Neutrophil (primary cell): Measurements from ENCODE around the gene SLC18B1.

Experiments
- H3K27ac ChIP-seq: fragments of 200-600 bp; sonication (generic); 2 replicates; pipeline ENCODE4 v1.5.1; 2016; ENCODE audit warnings: mild to moderate bottlenecking, moderate library complexity
- H3K27me3 ChIP-seq: fragments of 200-600 bp; sonication (generic); 2 replicates; pipeline ENCODE4 v1.6.0; 2016; ENCODE audit warnings: mild to moderate bottlenecking
- H3K36me3 ChIP-seq: fragments of 200-600 bp; sonication (generic); 2 replicates; pipeline ENCODE4 v1.5.1; 2017
- H3K4me1 ChIP-seq, 2 experiments: fragments of 200-600 bp in 1 of 2; sonication (generic) in 1 of 2; 1 replicate in 1 of 2; 2 replicates in 1 of 2; pipeline versions ENCODE4 v1.5.1 to v1.6.1; 2013 to 2016; ENCODE audit warnings: low read depth in 1 of 2, low read length in 1 of 2, mild to moderate bottlenecking in 1 of 2, moderate library complexity in 1 of 2; ENCODE audit not compliant: control insufficient read depth in 1 of 2, insufficient read depth in 1 of 2
- H3K4me3 ChIP-seq, 2 experiments: fragments of 200-600 bp in 1 of 2; sonication (generic) in 1 of 2; 1 replicate in 1 of 2; 2 replicates in 1 of 2; pipeline ENCODE4 v1.5.1; 2013 to 2016; ENCODE audit warnings: low read depth in 1 of 2, low read length in 1 of 2, mild to moderate bottlenecking in 1 of 2, moderate library complexity in 1 of 2
- H3K9me3 ChIP-seq: fragments of 200-600 bp; sonication (generic); 2 replicates; pipeline ENCODE4 v1.5.1; 2016
- TF ChIP-seq, protein P1 (sequence below): fragments of 200-600 bp; sonication (generic); IDR thresholded peaks from 2 replicates; pipeline ENCODE4 v1.5.1; 2016; ENCODE audit warnings: antibody characterized with exemption

SLC18B1 gene

GRCh38 chr6:132820629-132821381 is 22.4 kb upstream of the SLC18B1 start:
- Histone ChIP-seq H3K27me3 (peaks cover 6% of the 10 kb centered on the region), H3K4me1 (peaks cover 3 to 5% of the 10 kb centered on the region in 2 experiments), H3K9me3 (no peaks in the 10 kb centered on the region), H3K36me3 (peaks cover 27% of the 10 kb centered on the region), H3K27ac (no peak overlapping the region), H3K4me3 (no peak overlapping the region)
- TF ChIP-seq, protein P1, sequence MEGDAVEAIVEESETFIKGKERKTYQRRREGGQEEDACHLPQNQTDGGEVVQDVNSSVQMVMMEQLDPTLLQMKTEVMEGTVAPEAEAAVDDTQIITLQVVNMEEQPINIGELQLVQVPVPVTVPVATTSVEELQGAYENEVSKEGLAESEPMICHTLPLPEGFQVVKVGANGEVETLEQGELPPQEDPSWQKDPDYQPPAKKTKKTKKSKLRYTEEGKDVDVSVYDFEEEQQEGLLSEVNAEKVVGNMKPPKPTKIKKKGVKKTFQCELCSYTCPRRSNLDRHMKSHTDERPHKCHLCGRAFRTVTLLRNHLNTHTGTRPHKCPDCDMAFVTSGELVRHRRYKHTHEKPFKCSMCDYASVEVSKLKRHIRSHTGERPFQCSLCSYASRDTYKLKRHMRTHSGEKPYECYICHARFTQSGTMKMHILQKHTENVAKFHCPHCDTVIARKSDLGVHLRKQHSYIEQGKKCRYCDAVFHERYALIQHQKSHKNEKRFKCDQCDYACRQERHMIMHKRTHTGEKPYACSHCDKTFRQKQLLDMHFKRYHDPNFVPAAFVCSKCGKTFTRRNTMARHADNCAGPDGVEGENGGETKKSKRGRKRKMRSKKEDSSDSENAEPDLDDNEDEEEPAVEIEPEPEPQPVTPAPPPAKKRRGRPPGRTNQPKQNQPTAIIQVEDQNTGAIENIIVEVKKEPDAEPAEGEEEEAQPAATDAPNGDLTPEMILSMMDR: no peak

GRCh38 chr6:132819405-132820161 is 21.1 kb upstream of the SLC18B1 start:
- H3K27ac ChIP-seq: no peak overlapping the region
- H3K4me3 ChIP-seq: no peak overlapping the region
- no peaks in the 10 kb centered on the region for H3K27me3 ChIP-seq
- H3K36me3 ChIP-seq: peaks cover 27% of the 10 kb centered on the region
- H3K9me3 ChIP-seq: no peaks in the 10 kb centered on the region
- TF ChIP-seq, protein P1: no peak
- H3K4me1 ChIP-seq: peaks cover 14 to 16% of the 10 kb centered on the region in 2 experiments

- Histone ChIP-seq H3K27me3 (no peaks in the 10 kb centered on the region), H3K36me3 (peaks cover 27% of the 10 kb centered on the region), H3K4me3 (no peak overlapping the region), H3K9me3 (no peaks in the 10 kb centered on the region), H3K4me1 (peaks cover 16% of the 10 kb centered on the region in 2 experiments), H3K27ac (no peak overlapping the region)
- TF ChIP-seq, protein P1: no peak
Observed at GRCh38 chr6:132818404-132819359, 20.2 kb upstream of the SLC18B1 start.

DNA sequence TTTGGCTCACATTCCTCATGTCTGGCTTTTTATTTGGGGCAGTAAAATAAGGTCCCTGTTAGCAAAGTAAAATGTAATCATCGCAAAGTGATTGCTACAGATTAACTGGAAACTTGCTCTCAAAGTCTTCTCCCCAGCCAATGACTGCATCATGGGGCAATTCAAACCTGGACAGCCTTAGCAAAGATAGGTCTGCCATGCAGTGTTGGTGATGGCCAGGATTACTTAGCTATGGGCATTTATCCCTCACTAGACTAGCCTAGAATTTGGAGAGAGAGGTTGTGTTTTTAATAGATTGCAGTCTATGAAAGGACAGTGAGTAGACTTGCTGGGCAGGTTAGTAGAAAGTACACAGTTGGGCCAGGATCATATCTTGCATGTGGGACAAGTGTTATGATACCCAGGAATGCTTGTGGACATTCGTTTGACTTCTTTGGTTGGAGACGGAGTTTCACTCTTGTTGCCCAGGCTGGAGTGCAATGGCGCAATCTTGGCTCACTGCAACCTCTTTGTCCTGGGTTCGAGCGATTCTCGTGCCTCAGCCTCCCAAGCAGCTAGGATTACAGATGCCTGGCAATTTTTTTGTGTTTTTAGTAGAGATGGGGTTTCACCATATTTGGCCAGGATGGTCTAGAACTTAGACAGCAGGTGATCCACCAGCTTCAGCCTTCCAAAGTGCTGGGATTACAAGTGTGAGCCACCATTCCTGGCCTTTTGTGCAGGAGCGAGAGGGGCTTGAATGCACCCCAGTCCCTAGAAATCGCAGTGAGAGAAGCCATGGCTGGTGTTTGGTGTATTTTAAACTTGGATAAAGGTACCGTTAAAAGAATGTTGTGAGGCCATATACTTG is 19.3 kb upstream of the SLC18B1 start:
- Histone ChIP-seq H3K9me3 (no peaks in the 10 kb centered on the region), H3K4me1 (peaks cover 12 to 24% of the 10 kb centered on the region in 2 experiments), H3K36me3 (peaks cover 27% of the 10 kb centered on the region), H3K27me3 (no peaks in the 10 kb centered on the region), H3K4me3 (no peak overlapping the region), H3K27ac (no peak overlapping the region)
- TF ChIP-seq, protein P1: no peak
